ENCODE measurements around the gene CCDC40.
A peak's percentile ranks its signal among the peaks of the same experiment; 100 is the strongest.
"Not testable (repeated sequence)": the region's sequence is repeated elsewhere in the genome, so short reads cannot be mapped to it uniquely, and the experiment has no call there.

Gene CCDC40

DNA sequence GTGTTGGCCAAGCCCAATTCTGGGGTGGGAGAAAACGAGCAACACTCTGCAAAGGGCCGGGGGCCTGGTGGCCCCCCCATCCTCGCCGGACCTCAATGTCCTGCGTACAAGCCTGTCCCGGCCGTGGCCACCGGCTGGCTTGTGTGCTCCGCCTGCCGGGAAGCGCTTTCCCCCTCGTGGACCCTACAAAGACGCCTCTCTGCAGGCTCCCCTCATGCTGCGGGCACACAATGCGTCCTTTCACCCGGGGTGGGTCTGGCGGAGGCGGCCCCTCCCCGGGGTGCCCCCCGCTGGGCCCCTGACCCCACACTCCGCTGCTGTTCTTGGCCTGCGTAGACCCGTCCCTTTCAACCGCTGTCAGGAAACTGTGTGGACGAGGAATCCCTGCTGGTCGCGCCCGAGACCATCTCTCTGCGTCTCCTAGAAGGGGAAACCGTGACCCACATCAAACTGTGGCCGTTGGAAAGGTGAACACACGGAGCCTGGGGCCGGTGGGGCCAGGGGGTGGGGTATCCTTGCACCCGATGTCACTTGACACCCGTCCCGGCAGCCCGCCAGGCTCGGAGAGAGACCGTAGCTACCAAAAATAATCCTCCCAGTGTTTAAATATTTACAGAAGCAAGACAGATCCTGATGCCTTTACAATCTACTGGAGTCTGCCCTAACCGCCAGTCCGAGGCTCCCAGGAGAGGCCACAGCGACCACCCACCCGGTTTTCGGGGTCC is 44.4 kb upstream of the CCDC40 start:
- Histone ChIP-seq H3K27ac (ENCODE audit: insufficient read depth, low read depth, low read length, poor library complexity, severe bottlenecking) (no peak overlapping the region), H3K4me1 (ENCODE audit: control insufficient read depth, insufficient read depth, low read length) (peaks cover 32% of the 10 kb centered on the region), H3K4me3 (ENCODE audit: insufficient read depth, low read depth, low read length) (peak overlapping the region; percentile 37), H3K36me3 (ENCODE audit: control insufficient read depth, insufficient read depth, low read length) (no peaks in the 10 kb centered on the region), H3K27me3 (ENCODE audit: control insufficient read depth, insufficient read depth, low read length, poor library complexity, severe bottlenecking) (peaks cover 15% of the 10 kb centered on the region), H3K9me3 (ENCODE audit: control insufficient read depth, low read length) (no peaks in the 10 kb centered on the region)
- 17 to 18% methylated on average over 44 of the region's 44 CpGs for WGBS, 2 experiments

GRCh38 chr17:79992649-79993389 is 43.6 kb upstream of the CCDC40 start:
- Histone ChIP-seq H3K4me3 (ENCODE audit: insufficient read depth, low read depth, low read length) (no peak overlapping the region), H3K27me3 (ENCODE audit: control insufficient read depth, insufficient read depth, low read length, poor library complexity, severe bottlenecking) (peaks cover 15% of the 10 kb centered on the region), H3K27ac (ENCODE audit: insufficient read depth, low read depth, low read length, poor library complexity, severe bottlenecking) (no peak overlapping the region), H3K4me1 (ENCODE audit: control insufficient read depth, insufficient read depth, low read length) (peaks cover 32% of the 10 kb centered on the region), H3K36me3 (ENCODE audit: control insufficient read depth, insufficient read depth, low read length) (no peaks in the 10 kb centered on the region), H3K9me3 (ENCODE audit: control insufficient read depth, low read length) (no peaks in the 10 kb centered on the region)
- WGBS, 2 experiments: 85 to 86% methylated on average over 10 of the region's 10 CpGs

- H3K36me3 ChIP-seq (ENCODE audit: control insufficient read depth, insufficient read depth, low read length): no peaks in the 10 kb centered on the region
- 45 to 49% methylated on average over 22 of the region's 22 CpGs for WGBS, 2 experiments
- no peak overlapping the region for H3K27ac ChIP-seq (ENCODE audit: insufficient read depth, low read depth, low read length, poor library complexity, severe bottlenecking)
- H3K27me3 ChIP-seq (ENCODE audit: control insufficient read depth, insufficient read depth, low read length, poor library complexity, severe bottlenecking): peaks cover 15% of the 10 kb centered on the region
- H3K9me3 ChIP-seq (ENCODE audit: control insufficient read depth, low read length): no peaks in the 10 kb centered on the region
- H3K4me3 ChIP-seq (ENCODE audit: insufficient read depth, low read depth, low read length): no peak overlapping the region
- H3K4me1 ChIP-seq (ENCODE audit: control insufficient read depth, insufficient read depth, low read length): peaks cover 28% of the 10 kb centered on the region
These were observed 42.8 kb upstream of the CCDC40 start for GRCh38 chr17:79993390-79994227.

- not testable (repeated sequence) for H3K27ac ChIP-seq (ENCODE audit: insufficient read depth, low read depth, low read length, poor library complexity, severe bottlenecking); H3K4me3 ChIP-seq (ENCODE audit: insufficient read depth, low read depth, low read length); H3K36me3 ChIP-seq (ENCODE audit: control insufficient read depth, insufficient read depth, low read length); H3K9me3 ChIP-seq (ENCODE audit: control insufficient read depth, low read length)
- 69 to 71% methylated on average over 4 of the region's 4 CpGs for WGBS, 2 experiments
- peaks cover 25% of the 10 kb centered on the region for H3K4me1 ChIP-seq (ENCODE audit: control insufficient read depth, insufficient read depth, low read length)
- peaks cover 15% of the 10 kb centered on the region for H3K27me3 ChIP-seq (ENCODE audit: control insufficient read depth, insufficient read depth, low read length, poor library complexity, severe bottlenecking)
These were observed 42.2 kb upstream of the CCDC40 start for GRCh38 chr17:79994228-79994569.

- no peaks in the 10 kb centered on the region for H3K9me3 ChIP-seq (ENCODE audit: control insufficient read depth, low read length)
- no peak overlapping the region for H3K27ac ChIP-seq (ENCODE audit: insufficient read depth, low read depth, low read length, poor library complexity, severe bottlenecking)
- H3K36me3 ChIP-seq (ENCODE audit: control insufficient read depth, insufficient read depth, low read length): no peaks in the 10 kb centered on the region
- WGBS, 2 experiments: 93 to 96% methylated on average over 13 of the region's 13 CpGs
- peaks cover 25% of the 10 kb centered on the region for H3K4me1 ChIP-seq (ENCODE audit: control insufficient read depth, insufficient read depth, low read length)
- peaks cover 15% of the 10 kb centered on the region for H3K27me3 ChIP-seq (ENCODE audit: control insufficient read depth, insufficient read depth, low read length, poor library complexity, severe bottlenecking)
- H3K4me3 ChIP-seq (ENCODE audit: insufficient read depth, low read depth, low read length): no peak overlapping the region
These were observed 41.8 kb upstream of the CCDC40 start for GRCh38 chr17:79994602-79995001.

DNA sequence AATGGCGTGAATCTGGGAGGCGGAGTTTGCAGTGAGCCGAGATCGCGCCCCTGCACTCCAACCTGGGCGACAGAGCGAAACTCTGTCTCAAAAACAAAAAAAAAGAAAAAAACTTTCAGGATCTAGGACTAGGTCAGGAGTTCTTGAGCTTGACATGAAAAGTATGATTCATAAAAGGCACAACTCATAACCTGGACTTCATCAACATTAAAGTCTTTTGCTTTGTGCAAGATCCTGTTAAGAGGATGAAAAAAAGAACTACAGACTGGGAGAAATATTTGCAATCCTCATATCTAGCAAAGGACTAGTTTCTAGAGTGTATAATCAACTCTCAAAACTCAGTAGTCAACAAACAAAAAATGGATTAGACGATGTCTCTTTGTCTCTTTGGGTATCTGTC is 40.7 kb upstream of the CCDC40 start:
- H3K4me3 ChIP-seq (ENCODE audit: insufficient read depth, low read depth, low read length): no peak overlapping the region
- no peaks in the 10 kb centered on the region for H3K9me3 ChIP-seq (ENCODE audit: control insufficient read depth, low read length)
- 94% methylated on average over 7 to 8 of the region's 8 CpGs for WGBS, 2 experiments
- no peaks in the 10 kb centered on the region for H3K36me3 ChIP-seq (ENCODE audit: control insufficient read depth, insufficient read depth, low read length)
- H3K27ac ChIP-seq (ENCODE audit: insufficient read depth, low read depth, low read length, poor library complexity, severe bottlenecking): no peak overlapping the region
- peaks cover 25% of the 10 kb centered on the region for H3K4me1 ChIP-seq (ENCODE audit: control insufficient read depth, insufficient read depth, low read length)
- H3K27me3 ChIP-seq (ENCODE audit: control insufficient read depth, insufficient read depth, low read length, poor library complexity, severe bottlenecking): peaks cover 15% of the 10 kb centered on the region

DNA sequence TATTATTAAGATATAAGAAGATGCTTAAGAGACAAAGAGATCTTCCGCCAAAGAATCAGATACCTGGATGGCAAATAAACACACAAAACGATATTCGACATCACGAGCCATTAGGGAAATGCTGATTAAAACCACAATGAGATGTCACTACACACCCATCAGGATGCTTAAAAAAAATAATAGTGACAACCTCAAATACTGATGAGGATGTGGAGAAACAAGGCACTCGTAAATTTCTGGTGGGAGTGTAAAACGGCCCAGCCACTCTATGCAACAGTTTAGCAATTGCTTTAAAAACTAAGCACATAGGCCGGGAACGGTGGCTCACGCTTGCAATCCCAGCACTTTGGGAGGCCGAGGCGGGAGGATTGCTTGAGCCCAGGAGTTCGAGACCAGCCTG is 40.2 kb upstream of the CCDC40 start:
- no peaks in the 10 kb centered on the region for H3K9me3 ChIP-seq (ENCODE audit: control insufficient read depth, low read length)
- peaks cover 20% of the 10 kb centered on the region for H3K4me1 ChIP-seq (ENCODE audit: control insufficient read depth, insufficient read depth, low read length)
- H3K27me3 ChIP-seq (ENCODE audit: control insufficient read depth, insufficient read depth, low read length, poor library complexity, severe bottlenecking): peaks cover 15% of the 10 kb centered on the region
- no peaks in the 10 kb centered on the region for H3K36me3 ChIP-seq (ENCODE audit: control insufficient read depth, insufficient read depth, low read length)
- H3K4me3 ChIP-seq (ENCODE audit: insufficient read depth, low read depth, low read length): no peak overlapping the region
- 94 to 95% methylated on average over 12 of the region's 12 CpGs for WGBS, 2 experiments
- no peak overlapping the region for H3K27ac ChIP-seq (ENCODE audit: insufficient read depth, low read depth, low read length, poor library complexity, severe bottlenecking)

DNA sequence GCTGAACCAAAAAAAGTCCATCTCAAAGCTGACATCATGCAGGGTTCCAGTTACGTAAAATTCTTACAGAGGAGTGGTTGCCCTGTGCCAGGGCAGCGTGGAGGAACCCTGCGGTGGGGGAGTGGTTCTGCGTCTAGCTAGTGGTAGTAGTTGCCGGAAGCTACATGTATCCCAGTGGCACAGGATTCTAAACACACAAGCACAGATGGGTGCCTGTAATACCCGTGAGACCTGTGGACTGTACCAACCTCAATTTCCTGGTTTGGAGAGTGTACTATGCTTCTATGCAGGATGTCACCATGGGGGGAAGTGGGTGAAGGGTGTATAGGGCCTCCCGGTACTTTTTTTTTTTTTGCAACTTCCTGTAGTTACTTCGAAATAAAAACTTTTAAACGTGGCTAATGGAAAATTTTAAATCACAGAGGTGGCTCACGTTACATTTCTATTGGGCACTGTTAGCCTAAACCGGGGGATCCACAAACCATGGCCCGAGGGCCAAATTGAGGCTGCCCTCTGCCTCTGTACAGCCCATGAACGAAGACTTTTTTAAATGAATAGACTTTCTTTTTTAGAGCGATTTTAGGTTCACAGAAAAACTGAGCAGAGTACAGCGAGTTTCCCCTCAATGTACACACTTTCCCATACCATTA is 39.3 kb upstream of the CCDC40 start:
- no peak overlapping the region for H3K4me3 ChIP-seq (ENCODE audit: insufficient read depth, low read depth, low read length)
- H3K27ac ChIP-seq (ENCODE audit: insufficient read depth, low read depth, low read length, poor library complexity, severe bottlenecking): no peak overlapping the region
- no peaks in the 10 kb centered on the region for H3K36me3 ChIP-seq (ENCODE audit: control insufficient read depth, insufficient read depth, low read length)
- H3K27me3 ChIP-seq (ENCODE audit: control insufficient read depth, insufficient read depth, low read length, poor library complexity, severe bottlenecking): peaks cover 13% of the 10 kb centered on the region
- H3K9me3 ChIP-seq (ENCODE audit: control insufficient read depth, low read length): no peaks in the 10 kb centered on the region
- H3K4me1 ChIP-seq (ENCODE audit: control insufficient read depth, insufficient read depth, low read length): peaks cover 15% of the 10 kb centered on the region
- WGBS, 2 experiments: 85 to 90% methylated on average over 15 of the region's 15 CpGs

- Histone ChIP-seq H3K4me3 (ENCODE audit: insufficient read depth, low read depth, low read length) (no peak overlapping the region), H3K4me1 (ENCODE audit: control insufficient read depth, insufficient read depth, low read length) (no peaks in the 10 kb centered on the region), H3K27ac (ENCODE audit: insufficient read depth, low read depth, low read length, poor library complexity, severe bottlenecking) (no peak overlapping the region), H3K36me3 (ENCODE audit: control insufficient read depth, insufficient read depth, low read length) (no peaks in the 10 kb centered on the region), H3K9me3 (ENCODE audit: control insufficient read depth, low read length) (no peaks in the 10 kb centered on the region), H3K27me3 (ENCODE audit: control insufficient read depth, insufficient read depth, low read length, poor library complexity, severe bottlenecking) (no peaks in the 10 kb centered on the region)
- WGBS, 2 experiments: 95 to 97% methylated on average over 7 of the region's 7 CpGs
These were observed 36.3 kb upstream of the CCDC40 start for GRCh38 chr17:80000136-80000535.

All from ectodermal cell (in vitro differentiated cells).